Mesenchymal stem cell (in vitro differentiated cells and primary cell): ENCODE data around the gene HPS3.

Experiments used
- DNase-seq: peaks from one replicate; pipeline ENCODE4 v3.0.0-alpha.2; 2013
- H2AFZ ChIP-seq: one replicate; pipeline ENCODE4 v1.6.1; 2013; ENCODE audit warnings: low read depth, mild to moderate bottlenecking, control low read depth, inconsistent platforms, low read length, moderate library complexity
- H2AK5ac ChIP-seq: 2 replicates; pipeline ENCODE4 v1.6.1; 2013; ENCODE audit warnings: low read length, moderate library complexity, mild to moderate bottlenecking, inconsistent platforms; ENCODE audit not compliant: severe bottlenecking
- H2BK120ac ChIP-seq: one replicate; pipeline ENCODE4 v1.6.1; 2013; ENCODE audit warnings: low read depth, mild to moderate bottlenecking, inconsistent platforms, low read length, moderate library complexity
- H2BK12ac ChIP-seq, 2 experiments: one replicate each; pipeline ENCODE4 v1.6.1; 2013; ENCODE audit warnings: inconsistent platforms in 2 of 2, low read length in 2 of 2, mild to moderate bottlenecking in 2 of 2, moderate library complexity in 2 of 2, control low read depth in 1 of 2
- H2BK15ac ChIP-seq: one replicate; pipeline ENCODE4 v1.6.1; 2013; ENCODE audit warnings: mild to moderate bottlenecking, low read depth, inconsistent platforms; ENCODE audit not compliant: poor library complexity, severe bottlenecking
- H2BK5ac ChIP-seq: 2 replicates; pipeline ENCODE4 v1.6.1; 2013; ENCODE audit warnings: low read depth, mild to moderate bottlenecking, low read length, control low read depth, inconsistent platforms; ENCODE audit not compliant: poor library complexity, severe bottlenecking
- H3K14ac ChIP-seq, 2 experiments: one replicate each; pipeline ENCODE4 v1.6.1; 2013; ENCODE audit warnings: inconsistent platforms in 2 of 2, low read length in 2 of 2, control low read depth in 1 of 2, mild to moderate bottlenecking in 1 of 2, moderate library complexity in 1 of 2
- H3K18ac ChIP-seq, 2 experiments: one replicate each; pipeline ENCODE4 v1.6.1; 2013; ENCODE audit warnings: inconsistent platforms in 2 of 2, low read length in 2 of 2, control low read depth in 1 of 2, low read depth in 1 of 2, mild to moderate bottlenecking in 1 of 2
- H3K23ac ChIP-seq, 2 experiments: one replicate each; pipeline ENCODE4 v1.6.1; 2013; ENCODE audit warnings: inconsistent platforms in 2 of 2, low read length in 2 of 2, mild to moderate bottlenecking in 2 of 2, moderate library complexity in 2 of 2, control low read depth in 1 of 2
- H3K27ac ChIP-seq: 2 replicates; pipeline ENCODE4 v1.5.1; 2013; ENCODE audit warnings: mild to moderate bottlenecking, moderate library complexity, low read length, control low read depth, inconsistent platforms; ENCODE audit not compliant: poor library complexity, severe bottlenecking
- H3K27me3 ChIP-seq, 2 experiments: 2 replicates each; pipeline versions ENCODE4 v1.6.1 to v1.7.0; 2013; ENCODE audit warnings: low read length in 2 of 2, mild to moderate bottlenecking in 2 of 2, moderate library complexity in 2 of 2, control low read depth in 1 of 2, inconsistent platforms in 1 of 2; ENCODE audit not compliant: control insufficient read depth in 1 of 2, insufficient read depth in 1 of 2
- H3K36me3 ChIP-seq, 2 experiments: 2 replicates each; pipeline versions ENCODE4 v1.6.1 to v1.7.0; 2013; ENCODE audit warnings: low read length in 2 of 2, control low read depth in 1 of 2, inconsistent platforms in 1 of 2, low read depth in 1 of 2, mild to moderate bottlenecking in 1 of 2; ENCODE audit not compliant: insufficient read depth in 2 of 2, control insufficient read depth in 1 of 2
- H3K4ac ChIP-seq, 2 experiments: one replicate each; pipeline ENCODE4 v1.6.1; 2013; ENCODE audit warnings: inconsistent platforms in 2 of 2, low read length in 2 of 2, mild to moderate bottlenecking in 2 of 2, moderate library complexity in 2 of 2, control low read depth in 1 of 2, low read depth in 1 of 2
- H3K4me1 ChIP-seq: 2 replicates; pipeline ENCODE4 v1.6.1; 2013; ENCODE audit warnings: low read depth, low read length, control low read depth; ENCODE audit not compliant: control insufficient read depth, insufficient read depth
- H3K4me2 ChIP-seq: 2 replicates; pipeline ENCODE4 v1.6.1; 2013; ENCODE audit warnings: low read length, mild to moderate bottlenecking, inconsistent platforms; ENCODE audit not compliant: poor library complexity, severe bottlenecking
- H3K4me3 ChIP-seq, 2 experiments: 2 replicates each; pipeline versions ENCODE4 v1.5.1 to v1.7.0; 2013; ENCODE audit warnings: low read length in 2 of 2, mild to moderate bottlenecking in 2 of 2, control low read depth in 1 of 2, low read depth in 1 of 2; ENCODE audit not compliant: insufficient read depth in 1 of 2
- H3K79me1 ChIP-seq: replicated peaks from 2 replicates; pipeline ENCODE4 v1.6.1; 2013; ENCODE audit warnings: mild to moderate bottlenecking, control low read depth, low read length, inconsistent platforms; ENCODE audit not compliant: poor library complexity, severe bottlenecking
- H3K9ac ChIP-seq: 2 replicates; pipeline ENCODE4 v1.7.0; 2013; ENCODE audit warnings: mild to moderate bottlenecking, low read length, moderate library complexity
- H3K9me3 ChIP-seq: 2 replicates; pipeline ENCODE4 v1.7.0; 2013; ENCODE audit warnings: mild to moderate bottlenecking, low read length; ENCODE audit not compliant: control insufficient read depth
- H4K8ac ChIP-seq: one replicate; pipeline ENCODE4 v1.6.1; 2013; ENCODE audit warnings: inconsistent platforms, mild to moderate bottlenecking, low read length, moderate library complexity
- H4K91ac ChIP-seq: one replicate; pipeline ENCODE4 v1.6.1; 2013; ENCODE audit warnings: mild to moderate bottlenecking, low read length, inconsistent platforms
- WGBS: methylation state at CpG from one replicate; pipeline ENCODE4 v1.1.7; 2013; ENCODE audit warnings: mixed read lengths; 5-methylcytosine and 5-hydroxymethylcytosine counted together

HPS3 gene

GRCh38 chr3:149089395-149089794 lies 40.0 kb upstream of the HPS3 start:
- H3K9me3 ChIP-seq = no peaks in the 10 kb centered on the region
- peaks cover 4% of the 10 kb centered on the region for H3K79me1 ChIP-seq
- no peak overlapping the region for H2BK120ac ChIP-seq
- no peaks in the 10 kb centered on the region for H3K27me3 ChIP-seq
- H4K91ac ChIP-seq = no peak overlapping the region
- H3K4me2 ChIP-seq = no peak overlapping the region
- H3K27ac ChIP-seq = no peak overlapping the region
- no peak overlapping the region for H2BK5ac ChIP-seq
- peaks cover 5% of the 10 kb centered on the region for H3K4me1 ChIP-seq
- H4K8ac ChIP-seq = no peak overlapping the region
- H3K23ac ChIP-seq = no peak overlapping the region
- H3K36me3 ChIP-seq = peaks cover 0 to under 1% of the 10 kb centered on the region in 2 experiments
- H3K18ac ChIP-seq = no peak overlapping the region
- 93% methylated on average over 3 of the region's 3 CpGs for WGBS
- no peak overlapping the region for H3K9ac ChIP-seq
- H2BK15ac ChIP-seq = no peak overlapping the region
- no peak overlapping the region for H3K4me3 ChIP-seq
- no peak overlapping the region for H3K4ac ChIP-seq
- H2AFZ ChIP-seq = no peak overlapping the region
- DNase-seq = no peak
- H3K14ac ChIP-seq = no peak overlapping the region
- no peak overlapping the region for H2AK5ac ChIP-seq
- no peak overlapping the region for H2BK12ac ChIP-seq

- Histone ChIP-seq H3K9me3 (no peaks in the 10 kb centered on the region), H3K79me1 (peaks cover 4% of the 10 kb centered on the region), H2BK120ac (no peak overlapping the region), H4K8ac (no peak overlapping the region), H3K36me3 (no peaks in the 10 kb centered on the region), H2BK15ac (no peak overlapping the region), H2BK5ac (no peak overlapping the region), H4K91ac (no peak overlapping the region), H2AFZ (no peak overlapping the region), H2BK12ac (no peak overlapping the region), H3K18ac (no peak overlapping the region), H3K4ac (no peak overlapping the region), H3K14ac (no peak overlapping the region), H3K4me2 (no peak overlapping the region), H3K9ac (no peak overlapping the region), H3K4me1 (peaks cover 2% of the 10 kb centered on the region), H3K23ac (no peak overlapping the region), H3K27ac (no peak overlapping the region), H2AK5ac (no peak overlapping the region), H3K4me3 (no peak overlapping the region), H3K27me3 (no peaks in the 10 kb centered on the region)
- no peak for DNase-seq
- WGBS = 100% methylated on average over 1 of the region's 1 CpG
These were observed 39.0 kb upstream of the HPS3 start for GRCh38 chr3:149090461-149090860.

- Histone ChIP-seq H3K27ac (no peak overlapping the region), H2BK15ac (no peak overlapping the region), H3K4me1 (peaks cover 2% of the 10 kb centered on the region), H3K27me3 (no peaks in the 10 kb centered on the region), H3K4ac (no peak overlapping the region), H3K9me3 (no peaks in the 10 kb centered on the region), H2AK5ac (no peak overlapping the region), H3K23ac (no peak overlapping the region), H2BK5ac (no peak overlapping the region), H3K14ac (no peak overlapping the region), H2BK120ac (no peak overlapping the region), H3K4me2 (no peak overlapping the region), H3K79me1 (peaks cover 4% of the 10 kb centered on the region), H3K18ac (no peak overlapping the region), H2AFZ (no peak overlapping the region), H4K91ac (no peak overlapping the region), H3K9ac (no peak overlapping the region), H3K4me3 (no peak overlapping the region), H3K36me3 (no peaks in the 10 kb centered on the region), H2BK12ac (no peak overlapping the region), H4K8ac (no peak overlapping the region)
- WGBS = 98% methylated on average over 3 of the region's 3 CpGs
- DNase-seq = no peak
These were observed 38.5 kb upstream of the HPS3 start for GRCh38 chr3:149090907-149091306.

- Histone ChIP-seq H3K79me1 (peaks cover 4% of the 10 kb centered on the region), H2AK5ac (no peak overlapping the region), H3K4ac (no peak overlapping the region), H3K4me2 (no peak overlapping the region), H2BK12ac (no peak overlapping the region), H3K9me3 (no peaks in the 10 kb centered on the region), H3K23ac (no peak overlapping the region), H4K8ac (no peak overlapping the region), H3K9ac (no peak overlapping the region), H2BK15ac (no peak overlapping the region), H2AFZ (no peak overlapping the region), H3K4me1 (peaks cover 2% of the 10 kb centered on the region), H3K14ac (no peak overlapping the region), H3K27ac (no peak overlapping the region), H4K91ac (no peak overlapping the region), H3K4me3 (no peak overlapping the region), H2BK120ac (no peak overlapping the region), H3K27me3 (no peaks in the 10 kb centered on the region), H3K36me3 (no peaks in the 10 kb centered on the region), H3K18ac (no peak overlapping the region), H2BK5ac (no peak overlapping the region)
- no peak for DNase-seq
- WGBS = 98% methylated on average over 4 of the region's 4 CpGs
These were observed 37.5 kb upstream of the HPS3 start for GRCh38 chr3:149091983-149092382.
